ENCODE data around the gene KRT23.

KRT23 gene

DNA sequence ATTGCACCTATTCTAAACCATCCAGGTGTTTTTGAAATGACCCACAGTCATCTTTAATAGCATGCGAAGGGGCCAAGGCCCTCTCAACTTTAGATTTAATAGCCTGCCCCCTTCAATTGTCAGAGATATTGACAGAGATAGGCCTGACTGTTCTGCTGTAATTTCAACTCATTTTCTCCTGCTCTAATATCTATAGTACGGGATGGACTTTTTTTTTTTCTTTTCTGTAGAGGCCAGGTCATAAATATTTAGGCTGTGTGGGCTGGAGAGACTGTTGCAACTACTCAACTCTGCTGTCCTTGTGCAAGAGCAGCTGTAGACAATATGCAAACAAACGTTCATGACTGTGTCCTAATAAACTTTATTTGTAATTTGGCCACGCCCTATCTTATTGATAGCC, 27.7 kb downstream of the KRT23 start:
- H3K4me1 ChIP-seq (ENCODE audit: control insufficient read depth, insufficient read depth, low read length) = no peaks in the 10 kb centered on the region
- no peak overlapping the region for H3K9ac ChIP-seq (ENCODE audit: low read length)
- H3K27ac ChIP-seq (ENCODE audit: low read depth, low read length) = no peak overlapping the region
- no peaks in the 10 kb centered on the region for H3K36me3 ChIP-seq (ENCODE audit: control insufficient read depth, insufficient read depth, low read length)
- H3K27me3 ChIP-seq (ENCODE audit: control insufficient read depth, insufficient read depth, low read length) = peaks cover 5% of the 10 kb centered on the region; the same call in 1 of the 2 replicates
- no peaks in the 10 kb centered on the region for H3K9me3 ChIP-seq (ENCODE audit: control insufficient read depth, insufficient read depth, low read depth, low read length)
- H3K4me3 ChIP-seq (ENCODE audit: low read depth, low read length) = no peak overlapping the region

GRCh38 chr17:40909351-40909750, 28.1 kb downstream of the KRT23 start:
- peaks cover 5% of the 10 kb centered on the region; the same call in 1 of the 2 replicates for H3K27me3 ChIP-seq (ENCODE audit: control insufficient read depth, insufficient read depth, low read length)
- no peaks in the 10 kb centered on the region for H3K9me3 ChIP-seq (ENCODE audit: control insufficient read depth, insufficient read depth, low read depth, low read length)
- H3K36me3 ChIP-seq (ENCODE audit: control insufficient read depth, insufficient read depth, low read length) = no peaks in the 10 kb centered on the region
- H3K4me1 ChIP-seq (ENCODE audit: control insufficient read depth, insufficient read depth, low read length) = no peaks in the 10 kb centered on the region
- no peak overlapping the region for H3K9ac ChIP-seq (ENCODE audit: low read length)
- H3K4me3 ChIP-seq (ENCODE audit: low read depth, low read length) = no peak overlapping the region
- no peak overlapping the region for H3K27ac ChIP-seq (ENCODE audit: low read depth, low read length)

GRCh38 chr17:40906613-40907012, 30.8 kb downstream of the KRT23 start:
- no peaks in the 10 kb centered on the region for H3K36me3 ChIP-seq (ENCODE audit: control insufficient read depth, insufficient read depth, low read length)
- H3K27me3 ChIP-seq (ENCODE audit: control insufficient read depth, insufficient read depth, low read length) = peaks cover 5% of the 10 kb centered on the region; the same call in 1 of the 2 replicates
- no peak overlapping the region for H3K27ac ChIP-seq (ENCODE audit: low read depth, low read length)
- no peak overlapping the region for H3K9ac ChIP-seq (ENCODE audit: low read length)
- H3K9me3 ChIP-seq (ENCODE audit: control insufficient read depth, insufficient read depth, low read depth, low read length) = no peaks in the 10 kb centered on the region
- H3K4me3 ChIP-seq (ENCODE audit: low read depth, low read length) = no peak overlapping the region
- peaks cover 11% of the 10 kb centered on the region; the same call in 1 of the 2 replicates for H3K4me1 ChIP-seq (ENCODE audit: control insufficient read depth, insufficient read depth, low read length)

DNA sequence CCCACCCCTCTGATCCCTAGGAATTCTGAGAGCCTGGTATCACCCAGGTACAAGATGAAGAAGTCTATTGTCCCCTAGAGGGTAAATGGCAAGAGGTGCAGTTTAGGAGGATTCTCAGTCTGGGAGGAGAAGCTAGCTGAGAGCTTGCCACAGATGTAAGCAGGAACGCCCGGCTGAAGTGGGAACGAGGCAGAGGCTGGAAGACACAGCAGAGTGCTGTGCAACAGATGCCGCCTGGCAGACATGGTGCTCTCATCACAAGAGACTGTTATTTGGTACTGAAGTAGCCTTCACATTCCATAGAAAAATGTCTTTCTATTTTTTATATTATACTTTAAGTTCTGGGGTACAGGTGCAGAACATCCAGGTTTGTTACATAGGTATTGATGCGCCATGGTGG, 32.1 kb downstream of the KRT23 start:
- Histone ChIP-seq H3K27me3 (ENCODE audit: control insufficient read depth, insufficient read depth, low read length) (peaks cover 5% of the 10 kb centered on the region; the same call in 1 of the 2 replicates), H3K9me3 (ENCODE audit: control insufficient read depth, insufficient read depth, low read depth, low read length) (no peaks in the 10 kb centered on the region), H3K4me3 (ENCODE audit: low read depth, low read length) (no peak overlapping the region), H3K27ac (ENCODE audit: low read depth, low read length) (no peak overlapping the region), H3K4me1 (ENCODE audit: control insufficient read depth, insufficient read depth, low read length) (peaks cover 11% of the 10 kb centered on the region; the same call in 1 of the 2 replicates), H3K36me3 (ENCODE audit: control insufficient read depth, insufficient read depth, low read length) (no peaks in the 10 kb centered on the region), H3K9ac (ENCODE audit: low read length) (no peak overlapping the region)

DNA sequence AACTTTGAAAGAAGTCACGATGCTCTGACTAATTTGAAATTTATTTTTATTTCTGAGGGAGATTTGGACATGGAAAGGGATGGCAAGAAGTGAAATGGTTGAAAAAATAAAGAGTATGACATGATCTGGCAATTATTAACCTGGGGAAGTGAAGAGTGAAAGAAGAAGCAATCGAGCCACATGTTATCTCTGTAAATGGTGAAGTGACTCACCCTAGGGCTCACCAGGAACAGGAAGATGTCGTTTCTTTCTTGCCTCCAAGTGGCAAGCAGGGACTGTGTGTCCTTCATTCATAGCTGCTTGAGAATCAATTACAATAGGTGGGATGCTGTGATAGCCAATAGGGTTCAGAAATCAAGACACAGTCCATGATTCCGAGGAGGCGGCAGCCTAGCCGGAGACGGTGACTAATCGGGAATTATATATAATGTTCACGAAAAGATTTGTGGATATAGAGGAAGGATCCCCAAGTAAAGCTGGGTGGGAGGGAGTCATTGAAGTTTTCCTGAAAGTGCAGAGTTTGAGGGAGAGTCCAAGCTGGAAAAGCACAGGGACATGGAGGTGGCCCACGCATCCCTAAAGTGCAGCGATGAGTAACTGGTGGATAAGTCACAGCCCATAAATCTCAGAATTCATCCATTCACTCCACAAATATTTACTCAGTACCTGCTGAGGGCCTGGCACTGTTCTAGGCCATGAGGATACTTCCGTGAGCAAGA, 34.2 kb downstream of the KRT23 start:
- Histone ChIP-seq H3K9ac (ENCODE audit: low read length) (no peak overlapping the region), H3K27me3 (ENCODE audit: control insufficient read depth, insufficient read depth, low read length) (peaks cover 5% of the 10 kb centered on the region; the same call in 1 of the 2 replicates), H3K27ac (ENCODE audit: low read depth, low read length) (no peak overlapping the region), H3K9me3 (ENCODE audit: control insufficient read depth, insufficient read depth, low read depth, low read length) (no peaks in the 10 kb centered on the region), H3K36me3 (ENCODE audit: control insufficient read depth, insufficient read depth, low read length) (no peaks in the 10 kb centered on the region), H3K4me1 (ENCODE audit: control insufficient read depth, insufficient read depth, low read length) (peaks cover 11% of the 10 kb centered on the region; the same call in 1 of the 2 replicates), H3K4me3 (ENCODE audit: low read depth, low read length) (no peak overlapping the region)

DNA sequence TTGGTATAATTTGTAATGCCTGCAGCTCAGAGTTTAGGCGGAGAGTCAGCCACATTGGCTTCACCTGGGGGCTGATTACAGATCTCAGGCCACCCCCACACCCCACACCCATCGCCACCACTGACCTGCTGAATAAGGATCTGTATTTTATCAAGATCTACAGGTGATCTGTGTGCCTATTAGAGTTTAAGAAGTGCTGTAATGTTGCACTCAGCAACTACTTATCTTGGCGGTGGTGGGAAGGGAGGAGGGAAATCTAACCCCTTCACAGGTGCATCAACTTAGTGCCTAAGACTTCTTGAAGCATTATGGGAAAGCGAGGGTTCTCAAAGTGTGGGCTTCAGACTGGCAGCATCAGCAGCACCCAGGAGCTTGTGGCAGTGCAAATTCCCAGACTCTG, 34.9 kb downstream of the KRT23 start:
- H3K4me3 ChIP-seq (ENCODE audit: low read depth, low read length) = no peak overlapping the region
- H3K4me1 ChIP-seq (ENCODE audit: control insufficient read depth, insufficient read depth, low read length) = peaks cover 11% of the 10 kb centered on the region; the same call in 1 of the 2 replicates
- H3K36me3 ChIP-seq (ENCODE audit: control insufficient read depth, insufficient read depth, low read length) = no peaks in the 10 kb centered on the region
- H3K27me3 ChIP-seq (ENCODE audit: control insufficient read depth, insufficient read depth, low read length) = peaks cover 5% of the 10 kb centered on the region; the same call in 1 of the 2 replicates
- no peaks in the 10 kb centered on the region for H3K9me3 ChIP-seq (ENCODE audit: control insufficient read depth, insufficient read depth, low read depth, low read length)
- no peak overlapping the region for H3K27ac ChIP-seq (ENCODE audit: low read depth, low read length)
- no peak overlapping the region for H3K9ac ChIP-seq (ENCODE audit: low read length)

DNA sequence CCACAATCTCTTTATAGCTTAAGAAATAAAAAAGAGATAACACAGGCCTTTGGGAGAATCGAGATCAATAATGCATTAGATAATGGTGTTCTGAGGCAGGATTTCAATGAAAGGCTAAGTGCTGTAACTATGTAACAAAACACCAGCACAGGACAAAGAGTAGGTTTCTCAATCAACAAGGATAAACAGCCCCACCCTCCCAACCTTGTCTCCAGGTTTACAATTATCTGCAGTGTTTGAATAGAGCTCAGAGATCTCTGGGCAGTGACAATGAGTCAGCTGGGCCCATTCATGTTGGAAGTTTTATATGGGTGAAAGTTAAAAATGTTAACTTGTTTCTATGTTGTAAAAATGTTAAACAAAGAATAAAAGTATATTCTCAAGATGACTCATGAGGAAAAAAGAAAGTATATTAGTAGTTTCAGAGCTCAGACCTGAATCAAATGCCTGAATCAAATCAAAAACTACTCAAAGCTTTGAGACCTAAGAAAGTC, 35.4 kb downstream of the KRT23 start:
- no peak overlapping the region for H3K27ac ChIP-seq (ENCODE audit: low read depth, low read length)
- no peak overlapping the region for H3K9ac ChIP-seq (ENCODE audit: low read length)
- no peak overlapping the region for H3K4me3 ChIP-seq (ENCODE audit: low read depth, low read length)
- H3K9me3 ChIP-seq (ENCODE audit: control insufficient read depth, insufficient read depth, low read depth, low read length) = no peaks in the 10 kb centered on the region
- no peaks in the 10 kb centered on the region for H3K36me3 ChIP-seq (ENCODE audit: control insufficient read depth, insufficient read depth, low read length)
- H3K4me1 ChIP-seq (ENCODE audit: control insufficient read depth, insufficient read depth, low read length) = peaks cover 11% of the 10 kb centered on the region; the same call in 1 of the 2 replicates
- H3K27me3 ChIP-seq (ENCODE audit: control insufficient read depth, insufficient read depth, low read length) = peaks cover 5% of the 10 kb centered on the region; the same call in 1 of the 2 replicates

DNA sequence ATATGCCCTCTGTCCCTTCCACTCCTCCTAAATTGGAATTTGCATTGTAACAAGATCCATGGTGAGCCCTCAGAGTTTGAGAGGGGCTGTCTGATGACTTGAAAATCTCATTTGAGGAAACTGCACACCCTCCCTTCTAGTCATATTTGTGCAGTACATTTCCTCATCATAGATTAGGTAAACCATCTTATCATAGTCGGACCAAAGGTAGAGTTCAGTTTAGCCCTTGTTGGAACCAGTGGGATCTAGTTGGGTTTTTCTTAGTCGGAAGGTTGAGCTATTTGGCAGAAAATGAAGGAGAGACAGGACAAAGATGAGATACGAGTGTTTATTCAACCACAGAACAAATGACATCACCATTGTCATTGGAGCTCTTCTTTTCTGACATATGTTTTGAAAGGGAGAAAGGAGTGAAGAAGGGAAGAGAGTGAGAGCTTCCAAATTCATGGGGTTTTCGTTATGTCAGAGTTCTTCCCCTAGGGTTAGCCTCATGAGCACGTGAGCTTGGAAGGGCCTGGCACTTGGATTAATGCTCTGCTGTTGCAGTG, 36.6 kb downstream of the KRT23 start:
- no peaks in the 10 kb centered on the region for H3K36me3 ChIP-seq (ENCODE audit: control insufficient read depth, insufficient read depth, low read length)
- peaks cover 11% of the 10 kb centered on the region; the same call in 1 of the 2 replicates for H3K4me1 ChIP-seq (ENCODE audit: control insufficient read depth, insufficient read depth, low read length)
- H3K9ac ChIP-seq (ENCODE audit: low read length) = no peak overlapping the region
- H3K27ac ChIP-seq (ENCODE audit: low read depth, low read length) = no peak overlapping the region
- H3K9me3 ChIP-seq (ENCODE audit: control insufficient read depth, insufficient read depth, low read depth, low read length) = no peaks in the 10 kb centered on the region
- H3K4me3 ChIP-seq (ENCODE audit: low read depth, low read length) = no peak overlapping the region
- no peaks in the 10 kb centered on the region for H3K27me3 ChIP-seq (ENCODE audit: control insufficient read depth, insufficient read depth, low read length)

GRCh38 chr17:40896916-40897455, 40.5 kb downstream of the KRT23 start:
- Histone ChIP-seq H3K27me3 (ENCODE audit: control insufficient read depth, insufficient read depth, low read length) (no peaks in the 10 kb centered on the region), H3K9me3 (ENCODE audit: control insufficient read depth, insufficient read depth, low read depth, low read length) (no peaks in the 10 kb centered on the region), H3K9ac (ENCODE audit: low read length) (no peak overlapping the region), H3K4me1 (ENCODE audit: control insufficient read depth, insufficient read depth, low read length) (peaks cover 4% of the 10 kb centered on the region; the same call in 1 of the 2 replicates), H3K27ac (ENCODE audit: low read depth, low read length) (no peak overlapping the region), H3K4me3 (ENCODE audit: low read depth, low read length) (no peak overlapping the region), H3K36me3 (ENCODE audit: control insufficient read depth, insufficient read depth, low read length) (no peaks in the 10 kb centered on the region)

DNA sequence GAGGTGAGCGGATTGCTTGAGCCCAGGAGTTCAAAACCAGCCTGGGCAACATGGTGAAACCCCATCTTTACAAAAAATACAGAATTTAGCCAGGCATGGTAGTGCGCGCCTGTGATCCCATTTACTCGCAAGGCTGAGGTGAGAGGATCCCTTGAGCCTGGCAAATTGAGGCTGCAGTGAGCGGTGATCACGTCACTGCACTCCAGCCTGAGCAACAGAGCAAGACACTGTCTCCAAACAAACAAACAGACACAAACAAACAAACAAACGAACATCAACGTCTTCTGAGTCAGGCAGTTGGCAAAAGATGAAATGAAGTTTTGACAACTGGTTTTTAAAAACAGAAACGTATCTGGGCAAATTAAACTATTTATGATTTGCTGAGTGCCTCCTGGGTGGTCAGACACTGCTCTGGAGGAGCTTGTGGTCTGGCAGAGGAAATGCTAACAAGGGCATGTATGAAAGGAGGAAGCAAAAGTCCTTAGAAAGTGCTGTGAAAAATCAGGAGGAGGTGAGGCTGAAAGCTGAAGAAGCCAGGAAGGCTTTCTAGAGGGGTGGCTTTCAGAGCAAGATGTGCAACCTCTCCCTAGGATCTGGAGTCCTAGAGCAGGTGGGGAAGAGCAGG, 42.2 kb downstream of the KRT23 start:
- Histone ChIP-seq H3K9ac (ENCODE audit: low read length) (no peak overlapping the region), H3K4me1 (ENCODE audit: control insufficient read depth, insufficient read depth, low read length) (no peaks in the 10 kb centered on the region), H3K4me3 (ENCODE audit: low read depth, low read length) (no peak overlapping the region), H3K9me3 (ENCODE audit: control insufficient read depth, insufficient read depth, low read depth, low read length) (no peaks in the 10 kb centered on the region), H3K27ac (ENCODE audit: low read depth, low read length) (no peak overlapping the region), H3K27me3 (ENCODE audit: control insufficient read depth, insufficient read depth, low read length) (no peaks in the 10 kb centered on the region), H3K36me3 (ENCODE audit: control insufficient read depth, insufficient read depth, low read length) (no peaks in the 10 kb centered on the region)
